RWPE1 (cell line): ENCODE results near the gene FAM187B.

Experiments
- CTCF ChIA-PET: fragments of 350-600 bp; sonication (Branson Sonifier 250); formaldehyde crosslinking; extraction: SDS; loops from one replicate; lab custom pipeline; 2021; lab: Yijun Ruan, JAX
- POLR2A ChIA-PET: fragments of 400-600 bp; formaldehyde crosslinking; extraction: SDS; loops from one replicate; lab custom pipeline; 2020; ENCODE audit warnings: antibody characterized with exemption; ENCODE audit not compliant: low non-redundant PET; lab: Yijun Ruan, JAX
- DNase-seq: peaks from one replicate; pipeline ENCODE4 v3.0.0; 2012; ENCODE audit warnings: low spot score
- H3K27ac ChIP-seq: fragments of 450-650 bp; 2 replicates; pipeline ENCODE4 v1.5.1; 2017
- CTCF ChIP-seq: fragments of 450-650 bp; conservative IDR thresholded peaks from 2 replicates; pipeline ENCODE4 v1.5.1; 2017; ENCODE audit warnings: low read depth, mild to moderate bottlenecking

FAM187B gene

DNA sequence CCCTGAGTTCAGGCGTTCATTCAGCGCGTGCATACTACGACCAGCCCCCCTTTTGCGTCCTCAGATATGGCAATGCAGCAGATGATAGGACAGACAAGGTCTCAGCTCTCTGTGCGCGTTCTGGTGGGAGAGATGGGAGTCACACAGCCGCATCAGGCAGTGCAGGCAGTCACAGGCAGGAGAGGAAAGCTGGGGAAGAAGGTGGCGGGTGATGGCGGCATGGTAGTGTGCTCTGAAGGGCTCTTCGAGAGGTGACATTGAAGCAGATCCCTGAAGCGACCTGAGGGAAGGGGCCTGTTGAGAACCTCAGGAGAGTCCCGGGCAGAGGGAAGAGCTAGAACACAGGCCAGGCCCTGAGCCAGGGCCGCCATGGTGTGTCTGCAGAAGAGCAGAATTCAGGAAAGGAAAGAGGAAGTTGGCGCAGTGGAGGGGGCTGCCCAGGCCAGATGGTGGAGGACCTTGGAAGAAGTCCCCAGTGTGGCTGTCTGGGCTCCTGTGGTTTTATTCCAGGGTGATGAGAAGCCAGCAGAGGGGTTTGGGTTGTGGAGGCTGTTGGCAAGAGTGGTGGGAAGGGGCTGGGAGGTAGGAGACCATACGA, 43.7 kb upstream of the FAM187B start:
- CTCF ChIA-PET = interaction anchor here (0.6 kb wide), 1 partner anchor 61 kb away, joined by 4 read pairs; no protein-coding TSS in a partner anchor

GRCh38 chr19:35271546-35271945, 43.0 kb upstream of the FAM187B start:
- ChIA-PET CTCF (interaction anchor here (0.6 kb wide), 1 partner anchor 62 kb away, joined by 4 read pairs; no protein-coding TSS in a partner anchor), POLR2A (no interaction called here)
- TF ChIP-seq CTCF = no peak
- H3K27ac ChIP-seq = no peak overlapping the region; the same call in 1 of the 2 replicates
- DNase-seq = no peak

More for the DNA sequence above, 43.7 kb upstream of the FAM187B start:
- POLR2A ChIA-PET = interaction anchor here (0.5 to 0.7 kb wide), 2 partner anchors 47 to 152 kb away, joined by 3 read pairs; no protein-coding TSS in a partner anchor
- no peak overlapping the region for H3K27ac ChIP-seq
- DNase-seq = no peak
- no peak for TF ChIP-seq CTCF

DNA sequence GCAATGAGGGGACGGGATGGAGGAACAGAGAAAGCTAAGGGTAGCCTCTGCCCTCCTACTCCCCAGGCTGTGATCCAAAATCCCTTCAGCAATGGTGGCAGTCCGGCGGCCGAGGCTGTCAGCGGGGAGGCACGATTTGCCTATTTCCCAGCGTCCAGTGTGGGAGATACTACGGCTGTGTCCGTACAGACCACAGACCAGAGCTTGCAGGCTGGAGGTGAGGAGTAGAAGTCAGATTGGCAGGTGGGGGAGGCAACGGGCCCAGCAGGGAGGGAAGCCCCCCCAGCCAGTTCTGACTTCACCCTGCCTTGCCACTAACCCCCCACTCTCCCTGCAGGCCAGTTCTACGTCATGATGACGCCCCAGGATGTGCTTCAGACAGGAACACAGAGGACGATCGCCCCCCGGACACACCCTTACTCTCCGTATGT, 41.9 kb upstream of the FAM187B start:
- no peak for DNase-seq
- ChIA-PET CTCF (interaction anchor here (0.7 kb wide), 1 partner anchor 142 kb away, joined by 3 read pairs; no protein-coding TSS in a partner anchor), POLR2A (no interaction called here)
- peak overlapping the region; percentile 95 for H3K27ac ChIP-seq
- no peak for TF ChIP-seq CTCF

GRCh38 chr19:35269438-35270117, 41.0 kb upstream of the FAM187B start:
- DNase-seq = peak; percentile 78
- ChIA-PET CTCF (interaction anchor here (0.5 to 1.4 kb wide), 9 partner anchors 8 to 203 kb away, joined by 3 to 7 read pairs (median 4); no protein-coding TSS in a partner anchor), POLR2A (interaction anchor here (0.5 kb wide), 1 partner anchor 443 kb away, joined by 3 read pairs; no protein-coding TSS in a partner anchor)
- peak; percentile 79 for TF ChIP-seq CTCF
- peak overlapping the region; percentile 95 for H3K27ac ChIP-seq

GRCh38 chr19:35268536-35269437, 40.2 kb upstream of the FAM187B start, which contains the start of gene USF2:
Gene USF2, plus strand, starts transcription at chr19:35268962. Its CDS starts 140 bp downstream, at chr19:35269102.
- ChIA-PET POLR2A (no interaction called here), CTCF (interaction anchor here (0.6 to 1.4 kb wide), 5 partner anchors 55 to 202 kb away, joined by 3 to 6 read pairs (median 4); no protein-coding TSS in a partner anchor)
- no peak for TF ChIP-seq CTCF
- peak within 1 kb of the TSS; percentile 95 for H3K27ac ChIP-seq
- peak; percentile 81 for DNase-seq
